K562 (cell line): ENCODE measurements around the gene CFAP70. TPM values are rescaled to one million over a fixed set of nuclear protein-coding genes. Genes with fewer than 3 reads are reported as not detected.
"Not testable (repeated sequence)": the region's sequence is repeated elsewhere in the genome, so short reads cannot be mapped to it uniquely, and the experiment has no call there.

Source experiments
- ATAC-seq: fragments of 200-7000 bp; cut with Tn5 transposase; 3 replicates; pipeline ENCODE4 v1.9.1; 2020; ENCODE audit warnings: moderate library complexity
- BruUV-seq: library from RNA; stranded (reverse); fragments of 400-500 nt; replicated peaks from 2 replicates; lab custom pipeline; 2021; lab: Mats Ljungman, UMichigan
- CTCF ChIA-PET: fragments of 300-600 bp; formaldehyde crosslinking; extraction: SDS; loops from one replicate; lab custom pipeline; 2021; ENCODE audit warnings: low intra/inter-chr PET ratio; lab: Yijun Ruan, JAX
- POLR2A ChIA-PET: fragments of 300-600, 350-650 bp; sonication (Branson Sonifier 250); formaldehyde crosslinking; extraction: SDS; loops from one replicate; lab custom pipeline; 2021; ENCODE audit warnings: antibody characterized with exemption, inconsistent platforms; lab: Yijun Ruan, JAX
- DNase-seq, 4 experiments: peaks; one replicate each; pipeline versions ENCODE4 v3.0.0 to v3.0.0-alpha.2; 2011 to 2018; ENCODE audit warnings: low spot score in 3 of 4, mixed read lengths in 3 of 4; ENCODE audit errors: extremely low read depth in 1 of 4
- FAIRE-seq: peaks from 2 replicates; lab custom pipeline; 2011; peaks lifted over from hg19 to GRCh38; lab: Jason Lieb, UNC
- H2AFZ ChIP-seq: 2 replicates; pipeline ENCODE4 v1.6.0; 2011; ENCODE audit warnings: low read depth, low read length, control low read depth, inconsistent platforms
- H3K27ac ChIP-seq: fragments of 200-600 bp; 3 replicates; pipeline ENCODE4 v1.8.0; 2011; ENCODE audit warnings: low read depth, mild to moderate bottlenecking, control low read depth, inconsistent platforms, low read length, moderate library complexity, mixed read lengths; ENCODE audit errors: extremely low read depth
- H3K27me3 ChIP-seq, 2 experiments: fragments of 300-600 bp in 1 of 2; 2 replicates in 1 of 2; 3 replicates in 1 of 2; pipeline versions ENCODE4 v1.6.0 to v1.8.0; 2011; ENCODE audit warnings: inconsistent platforms in 2 of 2, low read length in 2 of 2, mild to moderate bottlenecking in 1 of 2, mixed read lengths in 1 of 2, moderate library complexity in 1 of 2; ENCODE audit not compliant: control insufficient read depth in 2 of 2, insufficient read depth in 2 of 2
- H3K36me3 ChIP-seq: fragments of 300-600 bp; 3 replicates; pipeline ENCODE4 v1.8.0; 2011; ENCODE audit warnings: mild to moderate bottlenecking, low read length, inconsistent platforms; ENCODE audit not compliant: control insufficient read depth, insufficient read depth
- H3K4me1 ChIP-seq, 2 experiments: fragments of 200-600 bp in 1 of 2; replicated peaks in 1 of 2; 2 replicates in 1 of 2; 3 replicates in 1 of 2; pipeline versions ENCODE4 v1.5.1 to v1.8.0; 2011; ENCODE audit warnings: inconsistent platforms in 2 of 2, low read length in 2 of 2, mild to moderate bottlenecking in 1 of 2, mixed read lengths in 1 of 2, moderate library complexity in 1 of 2; ENCODE audit not compliant: control insufficient read depth in 2 of 2, insufficient read depth in 2 of 2
- H3K4me2 ChIP-seq: 2 replicates; pipeline ENCODE4 v1.6.1; 2011; ENCODE audit warnings: low read length, control low read depth, inconsistent platforms, mixed read lengths; ENCODE audit not compliant: insufficient read depth
- H3K4me3 ChIP-seq: fragments of 200-600 bp; sonication (generic), shearing (Covaris generic); 2 replicates; pipeline ENCODE4 v1.5.1; 2016; ENCODE audit warnings: control low read depth, inconsistent platforms
- H3K79me2 ChIP-seq: fragments of 200-600 bp; 3 replicates; pipeline ENCODE4 v1.8.0; 2011; ENCODE audit warnings: low read length, inconsistent platforms; ENCODE audit not compliant: control insufficient read depth, insufficient read depth
- H3K9ac ChIP-seq, 2 experiments: 2 replicates each; pipeline versions ENCODE4 v1.6.0 to v1.6.1; 2011; ENCODE audit warnings: low read depth in 2 of 2, low read length in 2 of 2, control low read depth in 1 of 2, inconsistent platforms in 1 of 2, mild to moderate bottlenecking in 1 of 2, mixed read lengths in 1 of 2; ENCODE audit not compliant: insufficient read depth in 1 of 2
- H3K9me1 ChIP-seq: one replicate; pipeline ENCODE4 v1.6.0; 2011; ENCODE audit warnings: inconsistent platforms, mild to moderate bottlenecking, low read length, moderate library complexity; ENCODE audit not compliant: control insufficient read depth, insufficient read depth
- H3K9me3 ChIP-seq: replicated peaks from 2 replicates; pipeline ENCODE4 v1.5.1; 2011; ENCODE audit warnings: low read depth, low read length, inconsistent platforms; ENCODE audit not compliant: control insufficient read depth, insufficient read depth
- H4K20me1 ChIP-seq: replicated peaks from 2 replicates; pipeline ENCODE4 v1.6.1; 2011; ENCODE audit warnings: low read length, inconsistent platforms, mixed read lengths; ENCODE audit not compliant: control insufficient read depth, insufficient read depth
- BCOR ChIP-seq: fragments of 450-650 bp; IDR thresholded peaks from 2 replicates; pipeline ENCODE4 v1.6.1; 2016
- ETV1 ChIP-seq: fragments of 450-650 bp; conservative IDR thresholded peaks from 2 replicates; pipeline ENCODE4 v1.6.1; 2016; ENCODE audit warnings: missing genetic modification characterization, control low read depth, low read depth, missing compliant biosample characterization
- RAD21 ChIP-seq, 2 experiments: fragments of 250-450 bp in 1 of 2; fragments of 450-650 bp in 1 of 2; sonication (Bioruptor Pico) in 1 of 2; formaldehyde crosslinking in 1 of 2; IDR thresholded peaks in 1 of 2; conservative IDR thresholded peaks in 1 of 2; 2 replicates each; pipeline versions ENCODE4 v1.4.0 to v1.8.0; 2020 to 2022; ENCODE audit warnings: mild to moderate bottlenecking in 2 of 2, moderate library complexity in 1 of 2
- RFX1 ChIP-seq: fragments of 450-650 bp; IDR thresholded peaks from 2 replicates; pipeline ENCODE4 v1.6.1; 2016; ENCODE audit warnings: mild to moderate bottlenecking, moderate library complexity
- WGBS: fragments of 100-300 bp; shearing (Covaris generic); methylation state at CpG from one replicate; pipeline ENCODE4 v1.1.6; 2016; ENCODE audit warnings: low coverage, mixed read lengths; ENCODE audit not compliant: insufficient coverage; ENCODE audit errors: missing lambda C conversion rate; 5-methylcytosine and 5-hydroxymethylcytosine counted together
- in situ Hi-C: fragments of 300-500 bp; cut with MboI; formaldehyde crosslinking; loops from 4 replicates; pipeline ENCODE4 v1.15.0; 2018; ENCODE audit warnings: inconsistent platforms, mixed read lengths
- intact Hi-C: fragments of 100-400 bp; cut with micrococcal nuclease; formaldehyde crosslinking; loops from 2 replicates; pipeline ENCODE4 v1.14.2; 2022
- polyA plus RNA-seq, 8 experiments: library from polyadenylated mRNA; depleted of rRNA in 4 of 8; stranded (reverse) in 5 of 8; unstranded in 3 of 8; fragments of >200 nt; fragmentation: Nextera tagmentation in 2 of 8; fragmentation: Illumina TruSeq in 1 of 8; extraction: Ambion mirVana in 2 of 8; extraction: Trizol in 1 of 8; gene quantifications; 2 replicates each; pipeline versions ENCODE4 v1.2.1 to v1.2.3, GENCODE V29; 2011 to 2014; ENCODE audit warnings: inconsistent platforms in 1 of 8, missing spikeins in 1 of 8
- total RNA-seq, 7 experiments: library from RNA; depleted of rRNA in 6 of 7; stranded (reverse); fragments of >200 nt in 6 of 7; fragmentation: Illumina TruSeq in 2 of 7; extraction: Trizol in 2 of 7; gene quantifications; 2 replicates each; pipeline versions ENCODE4 v1.2.1 to v1.2.3, GENCODE V29; 2011 to 2021; ENCODE audit warnings: low replicate concordance in 1 of 7
- TF ChIP-seq, protein P1 (sequence below): fragments of 250-450 bp; sonication (Bioruptor Pico); IDR thresholded peaks from 2 replicates; pipeline ENCODE4 v1.4.0; 2020

The CFAP70 gene
- total and polyA plus RNA-seq, 9 of the 15 experiments (the other 6 are each of a cell fraction or from before 2014, with no cell fraction given): 0.27 to 1.6 (median 0.86) TPM

GRCh38 chr10:73398024-73398423 lies 39.4 kb upstream of the CFAP70 start (continued):
- TF ChIP-seq, protein P1, sequence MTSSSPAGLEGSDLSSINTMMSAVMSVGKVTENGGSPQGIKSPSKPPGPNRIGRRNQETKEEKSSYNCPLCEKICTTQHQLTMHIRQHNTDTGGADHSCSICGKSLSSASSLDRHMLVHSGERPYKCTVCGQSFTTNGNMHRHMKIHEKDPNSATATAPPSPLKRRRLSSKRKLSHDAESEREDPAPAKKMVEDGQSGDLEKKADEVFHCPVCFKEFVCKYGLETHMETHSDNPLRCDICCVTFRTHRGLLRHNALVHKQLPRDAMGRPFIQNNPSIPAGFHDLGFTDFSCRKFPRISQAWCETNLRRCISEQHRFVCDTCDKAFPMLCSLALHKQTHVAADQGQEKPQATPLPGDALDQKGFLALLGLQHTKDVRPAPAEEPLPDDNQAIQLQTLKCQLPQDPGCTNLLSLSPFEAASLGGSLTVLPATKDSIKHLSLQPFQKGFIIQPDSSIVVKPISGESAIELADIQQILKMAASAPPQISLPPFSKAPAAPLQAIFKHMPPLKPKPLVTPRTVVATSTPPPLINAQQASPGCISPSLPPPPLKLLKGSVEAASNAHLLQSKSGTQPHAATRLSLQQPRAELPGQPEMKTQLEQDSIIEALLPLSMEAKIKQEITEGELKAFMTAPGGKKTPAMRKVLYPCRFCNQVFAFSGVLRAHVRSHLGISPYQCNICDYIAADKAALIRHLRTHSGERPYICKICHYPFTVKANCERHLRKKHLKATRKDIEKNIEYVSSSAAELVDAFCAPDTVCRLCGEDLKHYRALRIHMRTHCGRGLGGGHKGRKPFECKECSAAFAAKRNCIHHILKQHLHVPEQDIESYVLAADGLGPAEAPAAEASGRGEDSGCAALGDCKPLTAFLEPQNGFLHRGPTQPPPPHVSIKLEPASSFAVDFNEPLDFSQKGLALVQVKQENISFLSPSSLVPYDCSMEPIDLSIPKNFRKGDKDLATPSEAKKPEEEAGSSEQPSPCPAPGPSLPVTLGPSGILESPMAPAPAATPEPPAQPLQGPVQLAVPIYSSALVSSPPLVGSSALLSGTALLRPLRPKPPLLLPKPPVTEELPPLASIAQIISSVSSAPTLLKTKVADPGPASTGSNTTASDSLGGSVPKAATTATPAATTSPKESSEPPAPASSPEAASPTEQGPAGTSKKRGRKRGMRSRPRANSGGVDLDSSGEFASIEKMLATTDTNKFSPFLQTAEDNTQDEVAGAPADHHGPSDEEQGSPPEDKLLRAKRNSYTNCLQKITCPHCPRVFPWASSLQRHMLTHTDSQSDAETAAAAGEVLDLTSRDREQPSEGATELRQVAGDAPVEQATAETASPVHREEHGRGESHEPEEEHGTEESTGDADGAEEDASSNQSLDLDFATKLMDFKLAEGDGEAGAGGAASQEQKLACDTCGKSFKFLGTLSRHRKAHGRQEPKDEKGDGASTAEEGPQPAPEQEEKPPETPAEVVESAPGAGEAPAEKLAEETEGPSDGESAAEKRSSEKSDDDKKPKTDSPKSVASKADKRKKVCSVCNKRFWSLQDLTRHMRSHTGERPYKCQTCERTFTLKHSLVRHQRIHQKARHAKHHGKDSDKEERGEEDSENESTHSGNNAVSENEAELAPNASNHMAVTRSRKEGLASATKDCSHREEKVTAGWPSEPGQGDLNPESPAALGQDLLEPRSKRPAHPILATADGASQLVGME (CRISPR knock-in tag): no peak
- TF ChIP-seq RAD21 (CRISPR knock-in tag; conservative IDR thresholded peaks at IDR 0.05 in 1 of 2, IDR thresholded peaks at IDR 0.05 in 1 of 2) (peak in 1 of 2 experiments; percentile 61; a peak in 2 of 4 replicates), ETV1 (no peak), RFX1 (no peak)
- TF ChIP-seq, all 486 proteins: peak for 5

DNA sequence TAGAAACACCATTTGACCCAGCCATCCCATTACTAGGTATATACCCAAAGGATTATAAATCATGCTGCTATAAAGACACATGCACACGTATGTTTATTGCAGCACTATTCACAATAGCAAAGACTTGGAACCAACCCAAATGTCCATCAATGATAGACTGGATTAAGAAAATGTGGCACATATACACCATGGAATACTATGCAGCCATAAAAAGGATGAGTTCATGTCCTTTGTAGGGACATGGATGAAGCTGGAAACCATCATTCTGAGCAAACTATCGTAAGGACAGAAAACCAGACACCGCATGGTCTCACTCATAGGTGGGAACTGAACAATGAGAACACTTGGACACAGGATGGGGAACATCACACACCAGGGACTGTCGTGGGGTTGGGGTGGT lies 35.7 kb upstream of the CFAP70 start:
- FAIRE-seq, H4K20me1 ChIP-seq, intact Hi-C loops, H3K4me2 ChIP-seq, ATAC-seq, DNase-seq, H2AFZ ChIP-seq, H3K27ac ChIP-seq, POLR2A ChIA-PET, H3K4me3 ChIP-seq, H3K9me3 ChIP-seq, H3K9me1 ChIP-seq, H3K27me3 ChIP-seq, in situ Hi-C loops, H3K4me1 ChIP-seq, BruUV-seq, H3K9ac ChIP-seq, CTCF ChIA-PET: not testable (repeated sequence)
- peaks cover 19% of the 10 kb centered on the region; the same call in 2 of the 3 replicates for H3K79me2 ChIP-seq
- WGBS: 91% methylated on average over 3 of the region's 4 CpGs
- peaks cover 70% of the 10 kb centered on the region for H3K36me3 ChIP-seq
- 0 out of 2 replicates have a peak, but pooled peaks have one; percentile 19 for TF ChIP-seq BCOR
- TF ChIP-seq, all 486 proteins: peak for 1; not testable (repeated sequence) for 485
